NCI-H2081 (cell line): Measurements from ENCODE around the gene GOLGA8B.
"Not testable (repeated sequence)": the region's sequence is repeated elsewhere in the genome, so short reads cannot be mapped to it uniquely, and the experiment has no call there.

ENCODE experiments used
- DNase-seq, 2 experiments: peaks; one replicate each; lab custom pipeline; 2025; lab: John Stamatoyannopoulos, UW

Gene GOLGA8B

DNA sequence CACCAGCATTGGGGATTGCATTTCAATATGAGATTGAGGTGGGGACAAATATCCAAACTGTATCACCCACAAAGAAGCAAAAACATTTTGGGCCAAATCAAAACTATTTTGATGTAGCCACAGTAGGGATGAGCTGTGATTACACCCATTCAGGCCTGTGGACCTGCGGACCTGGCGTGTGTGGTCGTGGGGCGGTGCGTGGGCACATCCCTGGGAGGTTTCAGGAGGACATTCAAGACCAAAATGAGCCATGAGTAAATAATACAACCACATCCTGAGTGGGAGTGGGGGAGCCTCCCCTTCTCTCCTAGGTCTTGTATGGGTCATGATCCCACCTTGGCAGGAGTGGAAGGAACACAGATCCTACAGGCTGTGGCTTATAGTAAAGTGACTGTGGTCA lies 23.7 kb downstream of the GOLGA8B start:
- not testable (repeated sequence) for DNase-seq

DNA sequence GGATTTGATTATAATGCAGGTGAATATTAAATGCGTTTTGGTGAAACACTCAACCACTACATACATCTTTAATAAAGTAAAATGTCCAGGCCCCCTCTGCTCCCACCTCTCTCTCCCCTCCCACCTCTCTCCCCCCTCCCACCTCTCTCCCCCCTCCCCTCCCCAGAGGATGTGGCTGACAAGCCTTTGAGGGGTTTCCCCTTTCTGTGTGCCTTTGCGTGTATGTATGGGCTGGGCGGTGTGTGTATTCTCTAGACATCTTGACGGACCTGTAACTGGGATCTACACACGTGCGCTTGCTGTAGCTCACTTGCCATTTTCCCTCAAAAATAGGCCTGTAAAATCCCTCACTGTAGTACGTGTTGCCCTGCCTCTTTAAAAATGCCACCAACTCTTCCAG lies 28.3 kb downstream of the GOLGA8B start:
- not testable (repeated sequence) for DNase-seq

DNA sequence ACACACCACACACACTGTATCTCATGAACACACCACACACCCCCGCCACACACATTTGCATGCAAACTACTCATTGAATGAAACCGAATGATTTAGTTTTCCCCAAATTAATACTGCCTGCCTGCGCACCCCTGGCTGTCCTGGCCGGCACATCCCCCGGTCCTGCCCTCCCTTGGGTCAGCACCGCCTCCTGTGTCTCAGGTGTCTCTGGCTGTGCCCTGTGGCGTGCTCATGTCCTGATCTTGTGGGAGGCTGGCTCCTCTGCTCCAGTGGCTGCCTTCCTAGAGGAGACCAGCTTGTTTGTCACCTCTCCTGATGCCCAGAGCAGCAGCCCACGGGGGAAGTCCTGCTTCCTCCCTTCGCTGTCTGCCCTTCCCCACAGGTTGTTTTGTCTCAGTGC lies 28.7 kb downstream of the GOLGA8B start:
- not testable (repeated sequence) for DNase-seq

DNA sequence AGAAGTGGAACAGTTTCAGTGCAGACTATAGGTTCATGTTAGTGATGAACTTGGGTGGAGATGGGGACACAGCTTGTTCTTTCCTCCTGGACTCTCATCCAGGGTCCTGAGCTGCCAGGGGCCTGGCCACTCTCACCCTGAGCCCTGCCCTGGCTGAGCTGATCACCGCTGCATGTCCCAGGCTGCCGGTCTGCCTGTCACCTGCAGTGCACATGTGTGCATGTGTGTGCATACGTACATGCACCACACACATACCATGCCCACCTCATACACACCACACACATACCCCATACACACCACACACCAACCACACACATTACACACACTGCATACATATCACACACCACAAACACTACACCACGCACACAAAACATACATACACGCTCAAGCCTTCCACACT lies 29.3 kb downstream of the GOLGA8B start:
- not testable (repeated sequence) for DNase-seq

DNA sequence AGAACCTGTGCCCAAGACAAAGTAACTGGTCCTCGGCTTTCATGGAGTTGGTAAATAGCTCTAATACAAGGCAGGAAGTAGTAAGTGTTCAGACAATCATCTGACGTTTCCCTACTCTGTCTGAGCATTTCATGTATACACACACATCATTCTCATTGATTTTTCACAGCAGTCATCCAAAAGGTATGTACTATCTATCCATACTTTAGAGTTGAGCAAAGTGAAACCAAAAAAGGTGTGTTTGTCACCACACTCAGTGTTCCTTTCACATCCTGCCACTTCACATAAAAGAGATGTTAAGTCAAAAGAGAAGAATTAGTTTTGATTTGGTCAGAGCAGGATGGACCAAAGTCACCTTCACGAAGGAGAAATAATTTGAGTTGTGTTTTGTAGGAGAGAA lies 33.3 kb downstream of the GOLGA8B start:
- DNase-seq: not testable (repeated sequence)

DNA sequence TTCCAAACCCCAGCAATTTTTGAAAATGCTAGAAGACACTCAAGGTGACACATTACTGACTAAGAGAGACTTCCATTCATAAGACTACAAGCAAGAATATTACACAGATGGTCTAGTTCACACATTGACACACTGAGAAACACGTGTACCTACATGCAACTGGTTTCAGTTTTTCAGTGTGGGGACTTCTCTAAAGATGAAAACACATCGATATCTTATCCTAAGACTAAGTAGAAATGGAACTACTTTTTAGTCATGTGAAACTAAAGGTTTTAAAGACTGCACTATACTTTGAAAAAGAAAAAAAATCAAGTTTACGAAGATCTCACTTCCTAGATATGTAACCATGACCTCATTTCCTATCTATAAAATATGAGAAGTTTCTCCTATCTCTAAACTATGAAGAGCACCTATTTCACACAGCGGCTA lies 34.1 kb downstream of the GOLGA8B start:
- not testable (repeated sequence) for DNase-seq

DNA sequence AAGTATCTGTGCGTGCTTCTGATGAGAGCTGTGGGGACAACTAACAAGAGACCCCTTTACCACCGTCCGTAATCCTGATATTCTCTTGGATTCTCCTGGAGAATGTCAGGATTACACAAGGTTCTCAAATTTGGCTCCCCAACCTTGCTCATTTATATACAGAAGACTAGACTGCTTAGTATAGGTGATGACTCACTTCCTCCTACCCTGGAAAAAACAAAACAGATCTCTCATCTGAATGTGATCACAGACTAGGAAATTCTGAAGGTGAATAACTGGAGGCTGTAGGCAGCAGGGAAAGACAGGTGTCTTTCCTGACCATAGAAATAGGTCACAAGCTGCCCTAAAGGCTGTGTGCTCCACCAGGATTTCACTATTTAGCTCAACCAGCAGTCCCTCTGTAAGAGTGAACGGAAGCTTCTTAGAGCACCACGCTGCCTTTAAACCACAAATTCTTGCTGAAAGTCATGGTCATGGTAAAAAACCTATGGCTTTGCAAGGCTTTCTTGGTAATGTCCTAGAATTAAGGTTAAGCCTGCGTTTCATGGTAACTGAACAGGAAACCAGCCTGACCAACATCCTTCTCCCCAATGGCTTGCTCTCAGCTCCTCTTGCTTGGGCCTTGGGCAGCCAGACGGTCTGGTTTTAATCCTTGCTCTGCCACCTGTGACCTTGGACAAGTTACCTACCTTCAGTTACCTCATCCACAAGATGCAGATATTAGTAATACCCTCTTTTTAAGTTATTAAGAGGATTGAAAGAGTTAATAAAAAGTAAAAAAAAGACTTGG lies 39.4 kb downstream of the GOLGA8B start:
- not testable (repeated sequence) for DNase-seq

DNA sequence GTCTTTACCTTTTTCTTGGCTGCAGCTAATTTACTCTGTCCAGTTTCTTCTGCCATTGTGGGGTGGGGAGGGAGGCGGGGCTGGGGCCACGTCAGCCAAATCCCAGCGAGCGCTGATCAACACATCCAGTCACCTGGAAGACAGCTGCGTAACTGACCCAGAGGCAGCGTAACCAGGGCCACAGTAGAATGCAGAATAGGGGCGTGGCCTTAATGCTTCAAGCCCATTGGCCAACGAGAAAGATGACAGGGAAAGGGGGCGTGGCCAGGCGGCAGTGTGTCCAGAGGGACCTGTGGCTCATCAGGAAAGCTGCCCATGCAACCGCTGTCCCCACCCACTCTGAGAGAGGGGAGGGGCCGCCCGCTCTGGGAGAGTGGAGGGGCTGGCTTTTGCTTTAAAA lies 47.6 kb downstream of the GOLGA8B start:
- DNase-seq: not testable (repeated sequence)
